HG03064 (cell line): ENCODE measurements around the gene CTR9.

Source experiments
- ATAC-seq: cut with Tn5 transposase; IDR thresholded peaks from one replicate; pipeline ENCODE4 v1.9.1; 2021; ENCODE audit warnings: low read depth; ENCODE audit not compliant: unreplicated experiment

CTR9 gene

DNA sequence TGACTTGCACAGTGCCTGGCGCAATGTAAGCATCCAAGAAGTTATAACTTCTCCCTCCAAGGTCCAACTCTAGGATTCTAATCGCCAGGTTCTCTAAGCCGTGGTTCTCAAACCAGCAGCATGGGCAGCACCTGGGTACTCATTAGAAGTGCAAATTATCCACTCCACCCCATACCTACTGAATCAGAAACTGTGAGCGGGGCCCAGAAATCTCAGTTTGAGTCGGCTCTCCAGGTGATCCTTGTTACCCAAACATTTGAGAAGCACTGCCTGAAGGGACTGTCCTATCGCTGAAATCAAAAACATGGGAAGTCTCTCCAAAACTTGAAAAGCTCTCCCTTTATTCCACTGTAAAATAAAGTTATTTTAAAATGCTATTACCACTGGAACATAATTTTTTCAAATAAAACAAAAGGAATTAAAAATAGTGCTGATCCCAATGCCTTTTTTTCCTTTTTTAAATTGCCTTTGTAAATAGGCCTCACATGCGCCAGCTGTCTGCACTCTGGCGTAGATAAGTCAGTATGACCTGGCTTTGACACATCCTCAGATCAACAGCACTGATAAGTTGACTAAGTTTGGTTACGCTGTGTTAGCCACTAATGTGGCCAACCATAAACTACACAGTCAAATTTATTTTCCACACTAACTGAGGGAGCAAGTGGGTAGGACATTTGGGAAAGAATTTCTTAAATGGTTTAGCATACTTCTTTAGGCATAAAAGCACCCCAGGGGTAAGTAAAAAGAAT is 8.4 kb upstream of the CTR9 start:
- no peak for ATAC-seq

DNA sequence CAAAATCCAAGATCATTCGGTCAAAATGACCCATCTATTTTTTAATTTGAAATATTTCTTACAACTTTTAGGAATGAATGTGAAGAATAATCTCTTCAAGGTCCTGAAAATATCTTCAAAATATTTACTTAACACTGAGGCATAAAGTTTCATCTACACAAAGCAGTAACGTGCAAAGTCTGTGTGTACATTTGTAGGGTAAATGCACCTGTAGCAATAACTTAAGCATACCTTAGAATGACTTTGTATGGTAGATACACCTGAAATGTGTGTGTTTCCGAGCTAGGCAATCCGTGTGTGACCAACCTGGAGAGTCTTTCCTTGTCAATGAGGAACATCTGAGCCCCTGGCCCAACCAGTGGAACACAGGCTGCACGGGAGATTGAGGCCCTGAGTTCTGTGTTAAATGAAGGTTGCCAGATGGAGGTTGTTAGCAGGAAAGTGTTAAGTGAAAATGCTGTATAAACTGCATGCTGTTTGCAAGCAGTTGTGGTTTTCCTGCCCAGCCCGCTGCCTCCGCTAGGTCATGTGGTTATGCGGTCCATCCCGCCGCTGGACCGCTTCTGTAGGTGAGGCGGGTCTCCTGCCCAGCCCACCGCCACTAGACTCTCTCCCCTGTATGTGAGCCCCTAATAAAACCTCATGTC is 7.6 kb upstream of the CTR9 start:
- ATAC-seq, result no peak

DNA sequence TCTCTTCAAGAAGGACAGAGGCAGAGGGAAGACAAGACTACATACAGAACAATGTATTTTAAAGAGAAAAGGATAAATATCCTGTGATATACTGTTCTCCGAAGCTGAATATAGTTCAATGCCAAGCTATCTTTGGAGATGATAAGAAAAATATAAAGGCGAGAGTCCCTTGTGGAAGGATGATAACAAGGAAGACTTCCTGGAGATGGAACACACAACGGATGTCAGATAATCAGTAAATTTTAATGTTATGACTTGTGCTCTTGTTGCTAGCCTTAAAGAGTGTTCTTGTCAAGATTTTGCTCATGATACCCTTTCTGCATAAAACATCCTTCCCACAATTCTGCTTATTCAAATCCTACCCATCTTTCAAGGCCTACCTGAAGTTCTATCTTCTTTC is 6.8 kb upstream of the CTR9 start:
- ATAC-seq, result no peak

DNA sequence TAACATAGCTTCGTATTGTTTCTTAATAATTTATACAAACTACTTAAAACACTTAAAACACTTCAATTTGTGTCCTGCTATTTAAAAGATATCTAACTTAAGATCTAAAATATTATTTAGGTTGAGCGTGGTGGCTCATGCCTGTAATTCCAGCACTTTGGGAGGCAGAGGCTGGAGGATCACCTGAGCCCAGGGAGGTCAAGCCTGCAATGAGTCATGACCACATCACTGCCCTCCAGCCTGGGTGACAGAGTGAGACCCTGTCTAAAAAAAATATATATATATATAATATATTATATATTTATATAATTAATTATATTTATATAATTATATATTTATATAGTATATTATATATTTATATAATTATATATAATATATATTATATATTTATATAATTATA is 4.2 kb upstream of the CTR9 start:
- no peak for ATAC-seq

DNA sequence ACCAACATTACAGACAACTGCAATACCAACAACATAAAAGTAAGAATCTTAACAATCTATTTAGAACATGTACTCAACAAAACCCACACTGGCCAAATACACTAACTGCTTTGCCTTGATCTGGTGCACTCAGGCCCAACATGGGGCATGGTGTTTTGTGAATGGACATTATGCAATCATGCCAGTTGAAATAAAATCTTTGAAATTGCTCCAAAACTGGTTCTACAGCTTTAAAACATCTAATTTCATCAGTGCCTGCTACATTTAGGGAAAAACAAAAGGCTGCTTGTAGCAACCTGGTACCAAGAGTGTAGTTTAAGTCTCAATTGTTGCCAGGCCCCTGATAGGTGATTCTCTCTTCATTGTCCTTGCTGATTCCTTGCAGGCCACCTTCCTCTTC is 3.3 kb upstream of the CTR9 start:
- no peak for ATAC-seq

DNA sequence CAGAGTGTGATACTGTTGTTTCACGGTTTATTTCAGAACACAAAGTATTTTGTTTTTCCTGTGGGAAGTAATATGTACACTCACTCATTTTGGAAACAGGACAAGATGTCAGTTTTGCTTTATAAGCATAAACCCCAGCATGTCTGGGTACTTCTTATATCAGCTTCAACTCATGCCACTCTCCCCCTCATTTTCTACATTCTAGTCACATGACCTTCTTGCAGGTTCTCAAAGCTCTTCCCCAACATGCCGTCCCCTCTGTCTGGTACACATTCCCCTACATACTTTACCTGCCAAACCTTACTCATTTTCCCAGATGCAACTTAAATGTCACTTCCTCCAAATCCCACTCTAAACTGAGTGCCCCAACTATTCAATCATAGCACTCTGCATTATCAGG is 1.6 kb upstream of the CTR9 start:
- no peak for ATAC-seq

DNA sequence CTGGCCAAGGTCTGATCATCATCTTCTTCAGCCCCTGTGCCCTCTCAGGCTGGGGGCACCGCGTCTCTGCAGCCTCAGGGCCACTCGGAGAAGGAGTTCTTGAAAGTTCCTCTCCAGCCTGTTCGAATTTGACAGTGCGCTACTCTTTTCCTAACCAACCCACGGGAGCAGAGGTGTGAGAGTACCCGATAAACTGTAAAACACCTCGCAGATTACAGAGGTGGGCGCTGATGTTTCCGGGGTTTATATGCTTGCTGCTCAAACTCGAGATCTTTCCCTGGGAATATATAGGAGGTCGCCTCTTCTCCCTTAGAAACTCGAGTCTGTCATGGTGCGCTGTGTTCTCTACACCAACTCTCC is 515 bp downstream of the CTR9 start:
- ATAC-seq, result peak; percentile 21

DNA sequence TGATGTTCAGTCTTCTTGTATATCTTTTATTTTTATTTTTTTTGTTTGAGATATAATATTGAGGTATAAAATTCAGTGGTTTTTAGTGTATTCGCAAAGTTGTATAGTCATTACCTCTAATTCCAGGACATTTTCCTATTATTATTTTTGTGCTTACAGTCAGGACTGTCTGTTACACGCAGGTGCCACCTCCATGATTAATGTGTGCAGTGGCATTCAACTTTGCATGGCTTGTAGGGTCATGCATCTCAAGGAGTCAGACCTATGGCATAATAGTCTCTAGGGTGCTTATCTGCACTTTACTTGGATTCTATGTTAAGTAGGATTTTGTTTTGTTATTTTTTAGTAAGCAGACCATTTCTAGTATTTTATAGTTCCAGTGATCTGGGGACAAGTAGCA is 1.0 kb downstream of the CTR9 start:
- ATAC-seq, result no peak

DNA sequence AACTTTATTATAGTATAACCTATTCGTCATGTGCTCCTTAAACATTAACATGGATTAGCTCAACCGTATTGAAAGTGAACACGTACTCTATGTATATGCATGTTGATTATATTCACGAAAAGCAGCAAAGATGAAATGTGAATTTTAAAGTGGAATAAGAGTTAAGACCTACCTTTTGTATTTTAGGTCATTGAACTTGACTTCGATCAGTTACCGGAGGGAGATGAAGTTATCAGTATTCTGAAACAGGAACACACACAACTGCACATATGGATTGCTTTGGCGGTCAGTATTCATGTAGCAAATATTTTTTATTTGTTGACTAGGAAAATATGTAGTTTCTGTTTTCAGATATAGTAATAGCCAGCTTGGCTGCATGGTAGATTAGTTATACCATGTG is 1.4 kb downstream of the CTR9 start:
- no peak for ATAC-seq

DNA sequence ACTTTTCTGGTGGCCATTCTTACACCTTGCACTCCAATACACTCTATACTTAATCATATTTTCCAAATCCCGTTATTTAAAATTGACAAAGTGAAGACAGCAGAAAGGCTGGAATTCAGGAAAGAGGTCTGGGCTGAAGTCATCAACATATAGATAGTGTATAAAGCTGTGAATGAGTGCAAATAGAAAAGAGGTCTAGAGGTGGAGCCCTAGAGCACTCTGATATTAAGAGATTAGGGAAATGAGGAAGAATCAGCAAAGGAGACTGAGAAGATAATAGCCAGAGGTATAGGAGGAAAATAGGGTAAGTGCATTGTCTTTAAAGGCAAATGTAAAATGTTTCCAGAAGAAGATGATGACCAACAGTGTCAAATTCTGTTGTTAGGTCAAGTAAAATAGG is 7.9 kb downstream of the CTR9 start:
- ATAC-seq, result no peak

DNA sequence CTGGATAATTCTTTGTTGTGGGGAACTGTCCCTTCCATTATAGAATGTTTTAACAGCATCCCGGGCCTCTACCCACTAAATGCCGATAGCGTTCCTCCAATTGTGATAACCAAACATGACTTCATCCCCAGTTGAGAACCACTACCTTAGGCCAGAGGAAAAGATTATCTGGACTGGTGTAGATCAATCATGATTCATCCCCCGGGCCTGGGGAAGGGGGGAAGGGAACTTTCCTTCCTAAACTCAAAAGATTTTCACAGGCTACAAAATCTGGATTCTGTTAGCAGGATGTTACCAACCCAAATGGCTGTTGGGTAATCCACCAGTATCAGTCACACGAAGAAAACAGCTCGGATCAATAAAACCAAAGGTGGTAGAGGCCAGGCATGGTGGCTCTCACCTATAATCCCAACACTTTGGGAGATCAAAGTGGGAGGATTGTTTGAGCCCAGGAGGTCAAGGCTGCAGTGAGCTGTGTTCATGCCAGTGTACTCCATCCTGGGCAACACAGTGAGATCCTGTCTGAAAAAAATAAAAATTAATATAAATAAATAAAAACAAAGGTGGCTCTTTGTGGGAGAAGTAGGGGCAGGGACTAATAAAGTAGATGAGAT is 10.1 kb downstream of the CTR9 start:
- ATAC-seq, result no peak

DNA sequence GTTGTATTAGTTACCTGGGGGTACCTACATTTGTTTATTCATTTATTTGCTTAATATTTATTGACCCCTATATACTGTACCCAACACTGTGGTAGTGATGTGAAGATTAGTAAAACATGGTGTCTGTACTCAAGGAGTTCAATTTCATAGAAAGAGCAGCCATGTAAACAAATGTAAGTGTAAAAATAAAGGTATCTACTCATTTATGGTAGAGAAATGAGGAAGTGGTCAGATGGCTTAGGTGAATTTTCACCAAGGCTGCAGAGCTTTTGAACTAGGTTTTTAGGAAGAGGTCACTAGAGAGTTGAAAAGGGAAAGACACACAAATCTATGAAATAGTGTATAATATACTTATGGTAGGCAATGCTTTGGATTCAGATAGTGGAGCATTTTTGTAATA is 11.1 kb downstream of the CTR9 start:
- peak; percentile 77 for ATAC-seq

DNA sequence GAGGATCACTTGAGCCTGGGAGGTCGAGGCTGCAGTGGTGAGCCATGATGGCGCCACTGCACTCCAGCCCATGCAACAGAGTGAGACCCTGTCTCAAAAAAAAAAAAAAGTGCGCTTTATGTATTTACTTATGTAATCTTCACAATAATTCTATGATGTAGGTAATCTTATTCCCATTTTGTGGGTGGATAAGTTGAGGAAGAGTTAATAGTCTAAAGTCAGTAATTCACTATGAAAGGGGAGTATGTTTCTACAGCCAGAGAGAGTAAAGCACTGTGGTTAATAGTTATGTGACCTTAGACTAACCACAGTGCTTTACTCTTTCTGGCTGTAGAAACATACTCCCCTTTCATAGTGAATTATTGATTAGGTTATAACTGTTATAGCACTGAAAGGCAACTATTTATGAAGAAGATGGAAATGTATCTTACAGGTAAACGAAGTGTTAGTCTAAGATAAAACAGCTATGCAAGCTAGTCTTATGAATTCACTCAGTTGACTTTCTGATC is 11.9 kb downstream of the CTR9 start:
- no peak for ATAC-seq

DNA sequence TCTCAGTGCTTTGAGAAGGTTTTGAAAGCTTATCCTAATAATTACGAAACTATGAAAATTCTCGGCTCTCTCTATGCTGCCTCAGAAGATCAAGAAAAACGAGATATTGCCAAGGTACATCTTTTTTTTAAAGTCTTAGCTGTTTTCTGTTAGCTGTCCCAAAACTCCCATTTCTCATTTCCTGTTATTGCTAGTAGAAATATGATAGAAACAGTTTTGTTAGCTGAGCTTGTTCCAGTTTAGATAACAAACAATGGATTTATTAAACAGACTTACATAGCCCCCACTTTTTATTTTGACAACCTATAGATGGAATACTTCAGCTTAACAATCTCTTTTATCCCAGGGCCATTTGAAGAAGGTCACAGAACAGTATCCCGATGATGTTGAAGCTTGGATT is 12.7 kb downstream of the CTR9 start:
- no peak for ATAC-seq

DNA sequence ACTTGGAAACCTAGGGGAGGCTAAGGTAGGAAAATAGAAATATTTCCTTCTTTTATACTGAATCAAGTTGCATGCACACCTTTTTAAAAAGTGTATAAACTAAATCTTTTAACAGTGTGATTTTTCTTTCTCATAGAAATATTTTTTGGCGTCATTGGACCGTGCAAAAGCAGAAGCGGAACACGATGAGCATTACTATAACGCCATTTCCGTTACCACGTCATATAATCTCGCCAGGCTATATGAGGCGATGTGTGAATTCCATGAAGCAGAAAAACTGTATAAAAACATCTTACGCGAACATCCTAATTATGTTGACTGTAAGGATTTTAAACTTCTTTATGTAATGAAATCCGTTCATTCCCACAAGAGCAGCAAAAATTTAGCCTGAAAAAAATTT is 13.4 kb downstream of the CTR9 start:
- no peak for ATAC-seq

DNA sequence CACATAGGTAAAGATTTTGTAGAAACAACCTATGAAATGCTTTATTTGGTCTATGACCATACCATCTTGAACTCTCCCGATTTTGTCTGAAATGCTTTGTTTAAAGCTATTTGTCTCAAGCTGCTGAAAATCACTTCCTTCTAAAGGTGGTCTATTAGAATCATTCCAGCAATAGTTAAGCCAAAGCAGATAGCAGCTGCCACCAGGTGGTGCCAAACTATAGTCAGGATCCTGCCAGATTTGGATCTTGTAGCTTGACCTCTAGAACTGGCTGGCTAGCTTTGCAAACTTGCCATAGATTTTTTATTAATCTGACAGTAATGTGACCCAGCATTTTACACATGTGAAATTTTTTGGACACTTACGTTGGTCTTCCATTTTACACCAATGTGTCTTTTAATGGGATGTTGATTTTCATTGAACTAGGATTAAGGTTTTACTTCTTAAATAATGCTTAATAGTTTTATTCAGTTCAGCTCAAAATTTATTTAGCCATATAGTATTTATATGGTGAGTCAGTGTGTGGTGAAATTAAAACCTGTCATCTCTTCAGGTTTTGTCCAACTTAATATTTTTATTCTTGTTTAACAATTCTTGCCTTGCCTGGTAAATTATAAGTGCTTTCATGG is 19.7 kb downstream of the CTR9 start:
- ATAC-seq, result no peak

DNA sequence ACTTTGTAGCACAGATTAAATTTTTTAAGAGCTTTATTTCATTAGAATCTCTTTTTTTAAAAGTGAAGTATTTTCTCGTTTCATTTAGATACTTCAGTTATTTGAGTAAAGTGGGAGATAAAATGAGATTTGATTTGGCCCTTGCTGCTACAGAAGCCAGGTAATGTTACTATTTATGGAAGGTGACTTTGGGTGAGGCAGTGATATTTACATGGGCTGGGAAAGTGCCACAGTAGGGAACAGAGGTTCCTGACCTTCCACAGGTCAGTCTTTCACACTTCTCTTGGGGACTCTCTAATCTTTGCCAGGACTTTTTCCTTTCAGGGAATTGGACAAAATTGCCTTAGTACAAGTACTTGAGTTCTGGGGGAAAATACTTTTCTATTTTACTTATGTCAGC is 20.4 kb downstream of the CTR9 start:
- ATAC-seq, result no peak

DNA sequence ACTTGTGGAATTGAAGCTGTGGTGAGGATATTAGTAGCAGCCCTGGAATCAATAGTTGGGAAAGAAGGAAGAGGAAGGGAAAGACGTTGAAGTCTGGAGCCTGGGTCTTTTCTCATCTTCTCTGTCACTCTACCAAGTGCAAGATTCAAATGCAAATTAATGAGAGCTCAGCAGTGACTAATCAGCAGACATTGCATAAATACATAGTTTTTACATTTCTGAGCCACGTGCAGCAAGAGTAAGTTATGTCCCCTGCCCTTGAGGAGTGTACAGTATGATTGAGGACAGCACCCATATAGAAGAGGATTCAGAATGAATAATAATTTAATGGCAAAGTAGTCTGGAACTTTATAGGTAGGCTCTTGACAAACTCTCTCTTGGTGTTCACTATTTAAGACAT is 23.8 kb downstream of the CTR9 start:
- no peak for ATAC-seq

DNA sequence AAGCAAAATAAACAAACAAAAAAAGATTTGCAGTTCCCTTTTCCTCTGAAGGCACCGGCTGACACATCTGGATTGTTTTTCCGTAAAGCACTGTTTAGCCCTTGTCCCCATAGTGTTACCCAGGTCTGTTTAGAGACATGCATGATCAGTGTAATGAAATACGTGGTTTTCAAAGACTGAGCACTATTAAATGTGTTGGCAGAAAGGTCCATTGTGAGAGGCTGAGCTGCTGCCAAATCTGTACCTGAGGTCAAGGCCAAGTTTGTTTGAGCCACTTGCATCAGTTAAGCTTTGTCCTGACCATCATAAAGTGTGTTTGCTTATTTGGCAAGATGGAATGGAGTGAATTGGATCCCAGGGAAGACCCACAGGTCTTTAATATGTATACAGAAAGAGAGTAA is 26.3 kb downstream of the CTR9 start:
- no peak for ATAC-seq

DNA sequence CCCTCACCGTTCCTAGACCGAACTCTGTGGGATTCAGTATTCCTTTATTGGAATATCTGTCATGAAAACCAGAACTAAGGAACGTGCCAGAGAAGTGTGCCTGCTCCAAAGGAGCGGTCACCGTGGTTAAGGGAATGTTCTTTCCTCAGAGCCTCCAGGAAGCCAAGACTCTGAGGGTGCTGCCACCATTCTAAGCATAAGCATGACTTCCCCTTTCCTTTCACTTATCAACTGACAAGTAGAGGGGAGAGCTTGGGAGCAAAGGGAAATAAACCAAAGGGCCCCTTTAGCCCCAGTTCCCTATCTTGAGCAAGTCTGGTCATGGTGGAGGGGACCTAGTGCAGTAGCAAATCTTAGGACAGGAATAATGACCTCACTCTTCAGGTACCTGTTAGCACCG is 26.8 kb downstream of the CTR9 start:
- no peak for ATAC-seq

DNA sequence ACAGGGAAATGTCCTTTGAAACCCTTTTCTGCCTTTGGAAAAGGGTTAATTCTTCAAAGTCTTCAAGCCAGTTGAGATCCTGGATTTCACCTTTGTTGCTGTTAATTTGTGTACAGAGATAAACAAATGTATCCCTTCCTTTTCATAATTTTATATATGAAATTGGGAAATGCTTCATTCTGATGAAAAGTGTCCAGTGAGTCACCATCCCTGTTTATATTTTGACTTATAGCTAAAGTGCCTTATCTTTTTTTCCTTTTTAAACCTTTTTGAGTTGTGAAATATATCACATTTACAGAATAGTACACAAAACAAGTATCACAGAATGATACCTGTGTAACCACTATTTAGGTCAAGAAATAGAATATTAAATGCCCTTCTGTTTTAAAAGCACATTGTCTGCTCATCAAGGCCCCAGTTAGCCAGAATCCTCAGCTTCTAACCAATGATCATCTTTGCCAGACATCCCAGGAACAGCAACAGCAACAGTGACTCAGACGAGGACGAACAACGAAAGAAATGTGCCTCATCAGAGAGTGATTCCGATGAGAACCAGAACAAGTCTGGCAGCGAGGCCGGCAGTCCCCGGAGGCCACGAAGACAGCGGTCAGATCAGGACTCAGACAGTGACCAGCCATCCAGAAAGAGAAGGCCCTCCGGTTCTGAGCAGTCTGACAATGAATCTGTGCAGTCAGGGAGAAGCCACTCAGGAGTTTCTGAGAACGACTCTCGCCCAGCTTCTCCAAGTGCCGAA is 27.3 kb downstream of the CTR9 start:
- ATAC-seq, result no peak
